ENCODE data around the gene RAB6A.

- no peak for TF ChIP-seq CTCF (IDR thresholded peaks at IDR 0.05)
- no peak for TF ChIP-seq POLR2A (IDR thresholded peaks at IDR 0.05)
- TF ChIP-seq EP300 (IDR thresholded peaks at IDR 0.05) = no peak
These were observed 115.5 kb downstream of the RAB6A start for GRCh38 chr11:73645121-73645969.

Measured in sigmoid colon (tissue), 4 donors.